ENCODE data around the gene ATF6B.
A peak's percentile ranks its signal among the peaks of the same experiment; 100 is the strongest.

Gene ATF6B

GRCh38 chr6:32129297-32130088 is 1.4 kb upstream of the ATF6B start:
- DNase-seq, result no peak

GRCh38 chr6:32128751-32129296 is 778 bp upstream of the ATF6B start:
- DNase-seq, result no peak

- DNase-seq, result no peak
Observed at GRCh38 chr6:32127409-32127716, 683 bp downstream of the ATF6B start.

GRCh38 chr6:32126880-32127279 is 1.2 kb downstream of the ATF6B start:
- DNase-seq, result no peak

- DNase-seq, result no peak
Observed at GRCh38 chr6:32123681-32124080, 4.4 kb downstream of the ATF6B start.

GRCh38 chr6:32120573-32121059 is 7.4 kb downstream of the ATF6B start:
- no peak for DNase-seq

GRCh38 chr6:32118782-32119628 is 9.0 kb downstream of the ATF6B start:
- DNase-seq, result peak; percentile 89

GRCh38 chr6:32117461-32117860 is 10.6 kb downstream of the ATF6B start:
- DNase-seq, result no peak

- no peak for DNase-seq
Observed at GRCh38 chr6:32116674-32117073, 11.4 kb downstream of the ATF6B start.

GRCh38 chr6:32115623-32116022 is 12.4 kb downstream of the ATF6B start:
- DNase-seq, result no peak

- no peak for DNase-seq
Observed at GRCh38 chr6:32114796-32115195, 13.2 kb downstream of the ATF6B start.

GRCh38 chr6:32113386-32114352 is 14.4 kb downstream of the ATF6B start:
- DNase-seq, result peak; percentile 83

- DNase-seq, result peak; percentile 87
Observed at GRCh38 chr6:32112431-32112980, 15.5 kb downstream of the ATF6B start.

- DNase-seq, result no peak
Observed at GRCh38 chr6:32111424-32112066, 16.5 kb downstream of the ATF6B start.

GRCh38 chr6:32110632-32111031 is 17.4 kb downstream of the ATF6B start:
- DNase-seq, result no peak

GRCh38 chr6:32109765-32110160 is 18.3 kb downstream of the ATF6B start:
- no peak for DNase-seq

GRCh38 chr6:32109114-32109764 is 18.8 kb downstream of the ATF6B start, which contains the start of gene TNXB:
Gene TNXB, minus strand, starts transcription at chr6:32109338. Its CDS starts 11,140 bp downstream, at chr6:32098198.
- no peak for DNase-seq

GRCh38 chr6:32108727-32109113 is 19.3 kb downstream of the ATF6B start:
- no peak for DNase-seq

GRCh38 chr6:32108094-32108627 is 19.9 kb downstream of the ATF6B start:
- peak; percentile 89 for DNase-seq

- no peak for DNase-seq
Observed at GRCh38 chr6:32107406-32107805, 20.6 kb downstream of the ATF6B start.

- DNase-seq, result no peak
Observed at GRCh38 chr6:32105433-32105832, 22.6 kb downstream of the ATF6B start.
